BE2C (cell line): Measurements from ENCODE around the gene ECHDC3.

ENCODE experiments used
- DNase-seq: peaks from one replicate; pipeline ENCODE4 v3.0.0-alpha.2; 2020
- H3K27me3 ChIP-seq: fragments of 250-450 bp; sonication (Bioruptor Pico); 2 replicates; pipeline ENCODE4 v1.5.1; 2020; ENCODE audit warnings: mild to moderate bottlenecking
- H3K36me3 ChIP-seq: fragments of 250-450 bp; sonication (Bioruptor Pico); 2 replicates; pipeline ENCODE4 v1.5.1; 2020; ENCODE audit warnings: mild to moderate bottlenecking
- H3K4me1 ChIP-seq: fragments of 250-450 bp; sonication (Bioruptor Pico); 2 replicates; pipeline ENCODE4 v1.5.1; 2020
- H3K4me3 ChIP-seq: 2 replicates; pipeline ENCODE4 v1.5.1; 2011; ENCODE audit warnings: low read depth, low read length
- H3K9me3 ChIP-seq: fragments of 250-450 bp; sonication (Bioruptor Pico); 2 replicates; pipeline ENCODE4 v1.5.1; 2020
- CTCF ChIP-seq: IDR thresholded peaks from 2 replicates; pipeline ENCODE4 v1.5.1; 2012; ENCODE audit warnings: mild to moderate bottlenecking, low read depth, low read length

The ECHDC3 gene

GRCh38 chr10:11763501-11763861 is 21.3 kb downstream of the ECHDC3 start:
- no peak for TF ChIP-seq CTCF
- Histone ChIP-seq H3K4me3 (no peak overlapping the region), H3K9me3 (no peaks in the 10 kb centered on the region), H3K4me1 (no peaks in the 10 kb centered on the region), H3K36me3 (no peaks in the 10 kb centered on the region), H3K27me3 (no peaks in the 10 kb centered on the region)
- DNase-seq, result no peak

- DNase-seq, result no peak
- no peak for TF ChIP-seq CTCF
Observed at GRCh38 chr10:11765141-11765540, 23.0 kb downstream of the ECHDC3 start.

GRCh38 chr10:11772575-11773288 is 30.6 kb downstream of the ECHDC3 start:
- no peak for TF ChIP-seq CTCF
- Histone ChIP-seq H3K4me3 (no peak overlapping the region), H3K9me3 (no peaks in the 10 kb centered on the region), H3K36me3 (no peaks in the 10 kb centered on the region), H3K27me3 (peaks cover 17% of the 10 kb centered on the region; the same call in 1 of the 2 replicates), H3K4me1 (no peaks in the 10 kb centered on the region)
- no peak for DNase-seq

More at GRCh38 chr10:11765141-11765540, 23.0 kb downstream of the ECHDC3 start:
- Histone ChIP-seq H3K9me3 (no peaks in the 10 kb centered on the region), H3K36me3 (no peaks in the 10 kb centered on the region), H3K4me1 (no peaks in the 10 kb centered on the region), H3K27me3 (no peaks in the 10 kb centered on the region), H3K4me3 (no peak overlapping the region)

- no peak for TF ChIP-seq CTCF
- H3K4me1 ChIP-seq, result no peaks in the 10 kb centered on the region
- H3K27me3 ChIP-seq, result peaks cover 17% of the 10 kb centered on the region; the same call in 1 of the 2 replicates
- no peak overlapping the region for H3K4me3 ChIP-seq
- DNase-seq, result no peak
- H3K36me3 ChIP-seq, result no peaks in the 10 kb centered on the region
- H3K9me3 ChIP-seq, result no peaks in the 10 kb centered on the region
Observed at GRCh38 chr10:11773761-11774441, 31.7 kb downstream of the ECHDC3 start.

- TF ChIP-seq CTCF, result no peak
Observed at GRCh38 chr10:11775412-11775811, 33.2 kb downstream of the ECHDC3 start.

GRCh38 chr10:11776080-11776479 is 33.9 kb downstream of the ECHDC3 start:
- no peak for DNase-seq
- TF ChIP-seq CTCF, result no peak
- Histone ChIP-seq H3K36me3 (no peaks in the 10 kb centered on the region), H3K4me3 (no peak overlapping the region), H3K27me3 (peaks cover 17% of the 10 kb centered on the region; the same call in 1 of the 2 replicates), H3K4me1 (no peaks in the 10 kb centered on the region), H3K9me3 (no peaks in the 10 kb centered on the region)

More at GRCh38 chr10:11775412-11775811, 33.2 kb downstream of the ECHDC3 start:
- Histone ChIP-seq H3K27me3 (peaks cover 17% of the 10 kb centered on the region; the same call in 1 of the 2 replicates), H3K9me3 (no peaks in the 10 kb centered on the region), H3K36me3 (no peaks in the 10 kb centered on the region), H3K4me3 (no peak overlapping the region), H3K4me1 (no peaks in the 10 kb centered on the region)
- no peak for DNase-seq
